GM10266 (cell line): ENCODE data around the gene RGL1.

ENCODE experiments used
- DNase-seq: peaks from one replicate; pipeline ENCODE4 v3.0.0; 2012; ENCODE audit errors: extremely low spot score
- CTCF ChIP-seq: IDR thresholded peaks from 2 replicates; pipeline ENCODE4 v1.5.1; 2012; ENCODE audit warnings: mild to moderate bottlenecking, low read depth; ENCODE audit not compliant: control insufficient read depth, insufficient read depth; ENCODE audit errors: missing control alignments

The RGL1 gene

GRCh38 chr1:183977717-183978116 is 172.8 kb downstream of the RGL1 start:
- TF ChIP-seq CTCF: no peak
- DNase-seq: no peak
